NT2/D1 (cell line): ENCODE data around the gene SHISA3.

ENCODE experiments used
- SUZ12 ChIP-seq: IDR thresholded peaks from 2 replicates; pipeline ENCODE4 v1.6.1; 2011; ENCODE audit not compliant: insufficient read length, insufficient read depth; ENCODE audit errors: extremely low read depth
- YY1 ChIP-seq: IDR thresholded peaks from 2 replicates; pipeline ENCODE4 v1.6.1; 2011; ENCODE audit not compliant: insufficient read length, insufficient read depth

DNA sequence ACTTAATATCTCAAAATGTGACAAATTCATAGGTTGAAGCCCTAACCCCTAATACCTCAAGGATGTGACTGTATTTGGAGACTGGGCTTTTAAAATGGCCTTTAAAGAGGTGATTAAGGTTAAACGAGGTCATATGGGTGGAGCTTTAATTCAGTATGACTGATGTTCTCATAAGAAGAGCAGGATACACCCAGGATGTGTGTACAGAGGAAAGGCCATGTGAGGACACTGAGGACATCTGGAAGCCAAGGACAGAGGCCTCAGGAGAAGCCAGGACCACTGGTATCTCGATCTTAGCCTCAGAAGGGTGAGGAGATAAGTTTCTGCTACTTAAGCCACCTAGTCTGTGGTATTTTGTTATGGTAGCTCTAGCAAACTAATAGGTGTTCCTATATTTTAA lies 49.0 kb upstream of the SHISA3 start:
- TF ChIP-seq YY1 (no peak), SUZ12 (no peak)
